Measurements from ENCODE around the gene SH3GL2. TPM values are rescaled to one million over a fixed set of nuclear protein-coding genes. Genes with fewer than 3 reads are reported as not detected.

The SH3GL2 gene
- 0.05 TPM for polyA plus RNA-seq (ENCODE audit: insufficient read length)

- DNase-seq (ENCODE audit: low read depth), result no peak
Measured at GRCh38 chr9:17578911-17579793, at the start of gene SH3GL2. Gene SH3GL2, plus strand, starts transcription at chr9:17579066.

- DNase-seq (ENCODE audit: low read depth), result peak; percentile 24
Measured at GRCh38 chr9:17531642-17532254, 47.1 kb upstream of the SH3GL2 start.

DNA sequence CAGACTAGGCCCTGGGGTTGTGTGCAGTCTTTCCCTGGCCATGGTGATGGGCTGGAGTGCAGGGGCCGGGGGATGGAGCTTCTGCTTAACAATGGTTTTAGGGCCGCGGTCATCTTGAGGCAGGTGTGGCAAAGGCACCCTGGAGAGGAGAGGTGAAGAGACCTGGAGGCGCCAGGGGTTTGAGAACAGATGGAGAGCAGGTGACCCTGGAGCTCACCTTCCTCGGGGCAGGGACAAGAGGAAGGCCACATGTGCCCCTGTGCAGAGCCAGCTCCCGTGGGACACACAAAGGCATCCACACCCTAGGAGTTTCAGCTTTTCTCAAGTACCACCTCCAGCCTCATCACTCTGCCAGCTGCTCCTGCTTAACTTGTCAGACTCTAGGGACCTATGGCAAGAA lies 46.4 kb upstream of the SH3GL2 start:
- DNase-seq (ENCODE audit: low read depth), result no peak

GRCh38 chr9:17535176-17535575 lies 43.7 kb upstream of the SH3GL2 start:
- DNase-seq (ENCODE audit: low read depth), result no peak

DNA sequence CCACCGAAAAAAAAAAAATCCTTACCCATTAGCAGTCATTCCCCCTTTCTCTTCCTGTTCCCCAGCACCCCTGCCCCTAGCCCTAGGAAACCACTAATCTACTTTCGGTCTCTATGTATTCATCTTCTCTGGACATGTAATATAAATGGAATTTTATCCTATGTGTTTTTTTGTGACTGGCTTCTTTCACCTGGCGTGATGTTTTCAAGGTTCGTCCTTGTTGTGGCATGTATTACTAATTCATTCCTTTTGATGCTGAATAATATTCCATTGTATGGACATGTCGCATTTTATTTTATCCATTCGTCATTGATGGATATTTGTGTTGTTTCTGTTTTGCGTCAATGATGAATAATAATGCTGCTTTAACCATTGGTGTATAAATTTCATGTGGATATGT lies 42.8 kb upstream of the SH3GL2 start:
- DNase-seq (ENCODE audit: low read depth), result no peak

DNA sequence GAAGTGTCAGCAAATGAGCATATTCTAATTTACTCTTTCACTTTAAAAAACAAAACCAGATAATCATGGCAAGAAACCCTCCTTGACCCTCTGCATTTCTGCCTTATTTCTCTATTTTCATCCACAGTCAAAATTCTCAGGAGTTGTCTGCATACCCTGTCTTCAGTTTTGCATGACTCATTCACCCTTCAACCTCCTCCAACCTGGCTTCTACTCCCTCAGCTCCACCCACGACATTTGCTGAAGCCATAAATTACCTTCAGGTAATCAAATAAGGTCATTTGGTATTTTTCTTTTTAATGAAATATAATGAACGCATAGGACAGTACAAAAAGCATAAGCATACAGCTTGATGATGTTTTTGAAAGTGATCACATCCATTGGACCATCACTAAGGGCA lies 27.8 kb upstream of the SH3GL2 start:
- no peak for DNase-seq (ENCODE audit: low read depth)

DNA sequence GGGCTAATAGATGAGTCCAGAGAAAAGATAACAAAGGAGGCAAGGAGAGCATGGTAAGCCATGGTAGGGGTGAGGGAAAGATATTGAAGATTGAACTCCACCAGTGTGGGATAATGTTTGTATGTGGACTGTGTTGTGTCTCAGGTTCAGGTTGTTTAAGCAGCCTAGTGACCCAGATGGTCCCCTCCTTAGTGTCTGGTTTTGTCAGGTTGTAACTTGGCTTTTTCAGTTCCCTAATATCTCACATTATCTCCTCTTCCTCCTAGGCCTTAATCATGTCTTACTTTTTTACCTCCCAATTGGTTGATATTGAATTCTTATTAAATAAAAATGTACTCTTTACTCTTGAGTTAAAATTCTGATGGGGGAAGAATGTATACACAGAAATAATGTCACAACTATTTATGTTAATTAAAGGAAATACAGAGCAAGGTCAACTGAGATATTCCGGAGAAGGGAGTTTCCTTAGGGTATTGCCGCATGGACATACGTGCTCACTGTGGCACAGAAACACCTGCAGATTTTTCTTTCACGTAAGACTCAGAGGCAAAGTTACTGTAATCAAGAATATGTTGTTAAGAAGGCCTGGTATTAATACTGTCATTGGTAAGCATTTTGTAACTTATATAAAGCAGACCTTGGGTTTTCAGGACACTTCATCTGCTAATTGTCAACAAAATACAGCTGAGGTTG lies 23.4 kb upstream of the SH3GL2 start:
- DNase-seq (ENCODE audit: low read depth), result no peak

GRCh38 chr9:17556255-17556654 lies 22.6 kb upstream of the SH3GL2 start:
- no peak for DNase-seq (ENCODE audit: low read depth)

- no peak for DNase-seq (ENCODE audit: low read depth)
Measured at GRCh38 chr9:17556935-17557334, 21.9 kb upstream of the SH3GL2 start.

DNA sequence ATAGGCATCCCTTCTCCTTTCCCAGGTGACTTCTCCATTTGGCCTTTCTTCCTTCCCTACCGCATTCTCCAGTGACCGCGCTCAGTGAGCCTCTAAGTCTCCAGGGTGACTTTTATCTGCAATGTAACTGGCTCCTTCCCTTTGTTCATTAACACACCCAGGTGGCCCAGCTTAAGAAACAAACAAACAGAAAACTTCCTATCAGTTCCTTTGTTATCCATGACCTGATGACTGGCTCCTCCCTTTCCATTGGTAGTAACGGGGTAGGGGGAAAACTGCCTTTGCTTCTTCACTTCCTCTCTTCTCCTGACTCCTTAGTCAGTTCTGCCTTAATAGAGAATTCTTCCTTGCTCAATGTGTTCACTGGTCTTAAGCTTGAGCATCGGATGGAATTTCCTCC lies 7.0 kb upstream of the SH3GL2 start:
- DNase-seq (ENCODE audit: low read depth), result no peak

DNA sequence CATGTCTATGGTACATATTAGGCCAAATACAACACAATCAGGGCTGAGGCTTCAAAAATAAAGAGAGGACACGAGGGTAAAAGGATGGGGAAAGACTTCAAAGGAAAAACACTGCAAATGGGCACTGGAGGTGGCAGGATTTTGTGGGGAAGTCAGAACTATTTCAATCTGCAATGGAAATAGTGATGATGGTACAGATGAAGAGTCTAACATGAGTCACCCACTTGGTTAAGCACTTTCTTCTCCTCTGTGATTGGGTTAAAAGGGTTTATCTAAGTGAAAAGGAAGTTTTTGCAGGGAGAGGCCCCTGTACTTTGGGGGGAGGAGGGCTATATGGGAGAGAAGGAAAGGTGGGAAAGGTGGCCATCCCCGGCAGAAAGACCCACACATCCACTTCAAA lies 4.5 kb upstream of the SH3GL2 start:
- no peak for DNase-seq (ENCODE audit: low read depth)

- DNase-seq (ENCODE audit: low read depth), result no peak
Measured at GRCh38 chr9:17578577-17578910, 322 bp upstream of the SH3GL2 start.

- DNase-seq (ENCODE audit: low read depth), result no peak
Measured at GRCh38 chr9:17580119-17580518, 1.3 kb downstream of the SH3GL2 start.

DNA sequence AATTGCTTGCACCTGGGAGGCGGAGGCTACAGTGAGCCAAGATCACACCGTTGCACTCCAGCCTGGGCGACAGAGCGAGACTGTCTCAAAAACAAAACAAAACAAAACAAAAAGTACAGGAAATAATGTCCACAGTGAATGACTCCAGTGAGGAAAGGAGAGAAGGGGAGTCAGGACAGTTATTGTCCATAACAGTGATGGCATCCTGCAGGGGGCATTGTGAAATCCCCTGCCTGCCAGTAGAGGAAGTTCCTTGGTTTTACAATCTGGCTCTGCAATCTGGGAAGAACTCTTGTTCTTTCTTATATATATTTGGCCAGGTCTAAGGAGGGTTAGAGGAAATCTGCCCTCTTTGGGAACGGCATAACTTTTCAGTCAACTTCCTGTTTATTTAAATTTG lies 8.2 kb downstream of the SH3GL2 start:
- DNase-seq (ENCODE audit: low read depth), result no peak

DNA sequence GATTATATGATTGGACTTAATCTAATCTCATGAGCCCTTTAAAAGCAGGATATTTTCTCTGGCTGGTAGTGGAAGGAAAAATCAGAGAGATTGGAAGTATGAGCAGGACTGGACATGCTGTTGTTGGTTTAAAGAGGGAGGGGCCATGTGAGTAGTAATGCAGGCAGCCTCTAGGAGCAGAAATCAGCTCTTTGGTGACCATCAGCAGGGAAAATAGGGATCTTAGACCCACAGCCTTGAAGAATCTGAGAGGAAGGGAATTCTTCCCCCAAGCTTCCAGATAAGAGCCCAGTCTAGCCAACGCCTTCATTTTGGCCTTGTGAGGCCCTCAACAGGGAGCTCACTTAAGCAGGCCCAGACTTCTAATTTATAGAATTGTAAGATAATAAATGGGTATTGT lies 9.5 kb downstream of the SH3GL2 start:
- no peak for DNase-seq (ENCODE audit: low read depth)

DNA sequence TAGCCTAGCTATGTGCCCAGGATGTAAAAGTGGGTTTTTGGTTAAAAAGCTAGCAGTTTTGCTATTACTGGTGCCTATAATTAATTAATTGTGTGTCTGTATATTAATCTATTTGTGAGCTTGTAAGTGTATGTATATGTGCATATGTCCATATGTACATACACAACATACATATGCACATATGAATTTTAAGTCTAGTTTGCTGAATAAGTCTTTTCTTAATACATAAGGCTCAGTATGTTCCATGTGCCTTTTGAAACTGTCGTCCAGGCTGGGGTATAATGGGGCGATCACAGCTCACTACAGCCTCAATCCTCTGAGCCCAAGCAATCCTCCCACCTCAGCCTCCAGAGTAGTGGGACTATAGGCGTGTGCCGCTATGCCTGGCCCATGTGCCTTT lies 10.1 kb downstream of the SH3GL2 start:
- no peak for DNase-seq (ENCODE audit: low read depth)

GRCh38 chr9:17589771-17590170 lies 10.9 kb downstream of the SH3GL2 start:
- no peak for DNase-seq (ENCODE audit: low read depth)

DNA sequence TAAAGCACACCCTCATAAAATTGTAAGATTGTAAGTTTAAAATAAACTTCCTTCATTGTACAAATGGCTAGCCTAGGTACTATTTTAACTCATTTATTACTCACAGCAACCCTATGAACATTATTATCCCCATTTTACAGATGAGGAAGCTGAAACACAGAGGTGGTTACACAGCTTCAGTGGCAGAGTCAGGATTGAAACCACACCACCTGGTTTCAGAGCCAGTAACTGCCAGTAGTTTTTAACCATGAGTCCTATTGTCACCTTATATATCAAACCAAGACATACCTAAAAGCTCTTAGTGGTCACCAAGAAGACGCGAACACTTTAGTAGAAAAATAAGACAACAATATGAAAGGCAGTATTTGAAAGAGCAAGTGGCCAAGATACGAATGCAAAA lies 16.1 kb downstream of the SH3GL2 start:
- no peak for DNase-seq (ENCODE audit: low read depth)

- DNase-seq (ENCODE audit: low read depth), result no peak
Measured at GRCh38 chr9:17597977-17598376, 19.1 kb downstream of the SH3GL2 start.

DNA sequence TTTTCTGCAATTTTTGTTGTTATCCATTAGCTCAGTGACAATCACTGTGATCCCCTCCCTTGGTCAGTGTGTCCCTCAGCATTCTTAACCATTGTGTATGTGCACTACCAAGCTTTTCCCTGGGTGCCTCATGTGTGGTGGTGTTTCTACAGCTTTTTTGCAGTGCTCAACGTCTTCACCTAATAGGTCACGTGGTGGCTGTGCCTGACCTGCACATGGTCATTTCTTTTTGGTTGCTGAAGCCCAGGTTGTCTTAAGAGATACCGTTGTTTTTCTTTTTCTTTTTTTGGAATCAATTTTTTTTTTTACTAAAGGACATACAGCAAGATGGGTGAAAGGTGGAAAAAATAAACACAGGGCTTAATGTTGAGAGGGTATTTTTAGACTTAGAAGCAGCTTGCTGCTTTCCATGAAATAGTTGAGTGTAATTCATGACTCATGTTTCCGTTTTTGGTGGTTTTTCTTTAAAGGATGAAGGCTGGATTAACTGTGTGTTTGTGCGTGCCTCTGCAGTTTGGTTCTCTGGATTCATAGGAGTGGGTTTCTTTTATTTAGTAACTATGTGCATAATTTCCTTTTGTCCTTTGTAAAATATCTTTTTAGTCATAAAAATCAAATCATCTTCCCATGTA lies 22.2 kb downstream of the SH3GL2 start:
- no peak for DNase-seq (ENCODE audit: low read depth)

DNA sequence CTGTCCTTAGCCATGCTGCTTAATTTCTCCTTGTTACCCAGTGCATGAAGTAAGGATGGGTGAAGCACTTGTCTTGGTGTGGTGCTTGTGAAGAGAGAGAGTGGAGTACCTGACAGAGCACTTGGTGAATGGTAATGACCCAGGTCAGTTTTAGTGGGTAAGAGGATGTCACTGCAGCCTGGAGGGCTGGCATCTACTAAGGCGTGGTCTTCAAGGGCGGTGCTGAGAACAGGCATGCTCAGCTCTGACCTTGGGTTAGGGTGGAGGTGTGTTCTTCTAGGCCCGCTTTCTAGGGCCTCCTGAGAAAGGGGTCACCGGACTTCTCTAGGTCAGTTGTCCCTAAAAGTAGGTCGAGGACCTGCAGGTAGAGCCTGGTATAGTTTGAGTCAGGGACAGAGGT lies 25.7 kb downstream of the SH3GL2 start:
- DNase-seq (ENCODE audit: low read depth), result no peak

- no peak for DNase-seq (ENCODE audit: low read depth)
Measured at GRCh38 chr9:17609312-17610005, 30.6 kb downstream of the SH3GL2 start.
